ENCODE data around the gene GNB4. TPM values are rescaled to one million over a fixed set of nuclear protein-coding genes. Genes with fewer than 3 reads are reported as not detected.

GNB4 gene
- total and polyA plus RNA-seq, 2 of the 8 experiments (the other 6 are each of a cell fraction or from before 2014, with no cell fraction given): 13.4 to 29.2 TPM

DNA sequence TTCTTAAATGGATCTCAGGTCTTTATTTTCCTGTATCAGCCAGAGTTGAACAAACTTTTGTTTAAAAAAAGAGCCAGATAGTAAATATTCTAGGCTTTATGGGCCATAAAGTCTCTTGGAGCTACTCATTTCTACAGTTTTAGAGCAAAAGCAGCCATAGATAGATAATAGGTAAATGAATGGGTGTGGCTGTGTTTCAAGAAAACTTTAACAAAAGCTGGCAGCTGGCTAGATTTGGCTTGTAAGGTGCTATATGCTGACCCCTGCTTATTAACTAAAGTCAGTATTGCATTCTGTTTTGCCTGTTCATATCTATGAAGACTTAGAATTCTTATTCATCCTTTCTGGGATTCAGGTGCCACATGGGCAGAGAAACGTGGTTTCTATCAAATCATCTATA lies 74.8 kb downstream of the GNB4 start:
- Histone ChIP-seq H3K9me3 (ENCODE audit: insufficient read depth in 2 of 2, low read depth in 1 of 2, low read length in 1 of 2) (no peaks in the 10 kb centered on the region), H3K4me3 (ENCODE audit: extremely low read depth in 1 of 4, insufficient read depth in 2 of 4, low read depth in 3 of 4, low read length in 4 of 4) (no peak overlapping the region), H3K4me1 (replicated peaks in 1 of 4; ENCODE audit: control insufficient read depth in 3 of 4, insufficient read depth in 4 of 4, low read length in 3 of 4) (no peaks in the 10 kb centered on the region), H4K5ac (ENCODE audit: insufficient read length, low read depth, low read length) (no peak overlapping the region), H4K8ac (ENCODE audit: extremely low read depth, insufficient read depth, low read length) (no peak overlapping the region), H2BK5ac (ENCODE audit: low read depth, low read length) (no peak overlapping the region), H2BK20ac (ENCODE audit: low read length) (no peak overlapping the region), H2AFZ (ENCODE audit: low read length) (no peak overlapping the region), H3K14ac (ENCODE audit: insufficient read length) (no peak overlapping the region), H3K36me3 (ENCODE audit: control insufficient read depth in 2 of 4, insufficient read depth in 4 of 4, low read length in 3 of 4) (peaks cover 8 to 41% (median 20%) of the 10 kb centered on the region in 4 experiments), H3K27me3 (replicated peaks in 1 of 4; ENCODE audit: control insufficient read depth in 3 of 4, extremely low read depth in 1 of 4, insufficient read depth in 3 of 4, low read length in 3 of 4) (no peaks in the 10 kb centered on the region), H3K4ac (replicated peaks; ENCODE audit: insufficient read length, low read depth, low read length) (no peak overlapping the region), H3K18ac (ENCODE audit: extremely low read depth, low read length) (no peak overlapping the region), H3K79me1 (ENCODE audit: low read depth, low read length) (no peaks in the 10 kb centered on the region), H3K79me2 (ENCODE audit: control insufficient read depth in 1 of 2, insufficient read depth in 2 of 2, low read length in 2 of 2) (no peaks in the 10 kb centered on the region), H2BK120ac (replicated peaks; ENCODE audit: low read depth, low read length) (no peak overlapping the region), H2BK12ac (ENCODE audit: low read depth, low read length) (no peak overlapping the region), H4K20me1 (replicated peaks in 1 of 2; ENCODE audit: control insufficient read depth in 1 of 2, insufficient read depth in 2 of 2, low read length in 2 of 2) (no peaks in the 10 kb centered on the region), H3K9ac (replicated peaks in 1 of 4; ENCODE audit: extremely low read depth in 1 of 4, low read depth in 3 of 4, low read length in 3 of 4) (no peak overlapping the region), H2BK15ac (ENCODE audit: low read length) (no peak overlapping the region), H3K27ac (ENCODE audit: low read depth, low read length) (no peak overlapping the region), H4K91ac (replicated peaks; ENCODE audit: insufficient read length, low read length) (no peak overlapping the region), H2AK5ac (ENCODE audit: low read depth, low read length) (no peak overlapping the region), H3K4me2 (ENCODE audit: insufficient read depth in 1 of 2, low read depth in 2 of 2, low read length in 2 of 2) (no peak overlapping the region), H3K23ac (ENCODE audit: insufficient read length) (no peak overlapping the region), H3K23me2 (ENCODE audit: low read depth, low read length) (no peaks in the 10 kb centered on the region), H3K56ac (replicated peaks; ENCODE audit: insufficient read length, low read depth, low read length) (no peak overlapping the region)
- no peak for TF ChIP-seq BCL11A (IDR thresholded peaks at IDR 0.05; ENCODE audit: low read depth in 2 of 2, low read length in 2 of 2)
- no peak for TF ChIP-seq TAF1 (IDR thresholded peaks at IDR 0.05; ENCODE audit: low read depth, low read length)
- no peak for DNase-seq (ENCODE audit: low read depth in 1 of 2, low spot score in 2 of 2)
- CTCF ChIA-PET (ENCODE audit: partially characterized antibody): interaction anchor here (0.6 to 1.2 kb wide), 2 partner anchors 159 to 757 kb away, joined by 3 read pairs; no protein-coding TSS in a partner anchor
- POLR2A ChIA-PET (ENCODE audit: partially characterized antibody): no interaction called here
- 86% methylated on average over 1 of the region's 1 CpG; no CpG with 5 or more reads in 1 of the 2 experiments for WGBS, 2 experiments (ENCODE audit: extremely low coverage in 1 of 2, insufficient coverage in 1 of 2, insufficient read length in 1 of 2, insufficient replicate concordance in 2 of 2, low coverage in 1 of 2, low lambda C conversion rate in 2 of 2, missing lambda C conversion rate in 1 of 2)
- no peak for FAIRE-seq

Data from H1 (cell line).